ENCODE data around the gene WBP1L.
"Not testable (repeated sequence)": the region's sequence is repeated elsewhere in the genome, so short reads cannot be mapped to it uniquely, and the experiment has no call there.

Gene WBP1L

DNA sequence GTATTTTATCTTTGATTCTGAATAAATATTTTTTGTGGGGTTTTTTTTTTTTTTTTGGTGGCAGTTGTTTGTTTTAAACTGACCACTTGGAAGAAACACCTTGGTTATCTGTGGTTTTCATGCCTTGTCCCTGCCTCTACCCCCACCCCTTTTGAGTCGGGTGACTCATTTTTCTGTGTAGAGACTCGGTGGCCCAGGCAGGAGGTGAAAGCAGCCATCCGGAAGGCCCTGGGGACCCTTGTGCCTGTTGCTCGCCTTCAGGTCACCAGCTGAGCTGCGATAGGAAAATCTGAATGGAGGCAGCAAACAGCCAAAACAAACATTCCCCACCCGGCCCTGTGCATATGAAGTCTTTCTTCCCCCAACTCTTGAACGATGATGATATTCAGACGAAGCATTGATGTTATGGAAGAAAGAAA lies 70.7 kb downstream of the WBP1L start:
- no peak for DNase-seq

DNA sequence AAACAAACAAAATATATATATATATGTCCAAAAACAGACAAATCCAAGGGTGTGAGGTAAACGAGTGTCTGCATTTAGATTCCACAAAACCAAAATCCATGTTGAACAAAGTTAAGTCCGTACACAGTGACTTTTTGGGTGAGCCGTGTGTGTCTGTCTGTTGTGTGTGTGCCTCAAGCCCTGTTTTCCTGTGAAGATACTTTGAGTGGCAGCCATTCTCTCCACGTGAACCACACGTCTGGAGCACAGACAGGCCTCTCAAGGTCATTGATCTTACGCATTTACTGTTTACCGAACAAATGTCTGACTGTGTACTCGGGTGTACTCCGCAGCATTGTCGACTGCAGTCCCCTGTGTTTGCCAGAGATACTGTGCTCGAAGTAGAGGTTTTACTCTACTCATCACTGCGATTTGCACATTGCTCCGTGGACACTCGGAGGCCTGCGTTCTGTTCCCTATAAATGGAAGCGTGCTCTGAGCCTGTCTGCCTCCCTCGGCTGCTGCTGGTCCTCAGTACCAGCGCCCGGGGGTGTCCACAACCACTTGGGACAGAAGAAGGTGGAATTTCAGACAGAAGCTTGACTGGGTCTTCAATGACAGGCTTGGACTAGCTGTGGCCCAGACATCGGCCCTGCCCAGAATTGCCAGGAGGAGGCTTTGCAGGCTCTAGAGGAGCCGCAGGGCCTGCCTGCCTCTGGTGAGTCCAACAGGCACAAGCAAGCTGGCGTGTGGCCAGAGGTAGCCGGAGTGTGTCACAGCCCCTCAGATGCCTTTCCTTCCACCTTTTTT lies 71.3 kb downstream of the WBP1L start:
- DNase-seq = no peak

DNA sequence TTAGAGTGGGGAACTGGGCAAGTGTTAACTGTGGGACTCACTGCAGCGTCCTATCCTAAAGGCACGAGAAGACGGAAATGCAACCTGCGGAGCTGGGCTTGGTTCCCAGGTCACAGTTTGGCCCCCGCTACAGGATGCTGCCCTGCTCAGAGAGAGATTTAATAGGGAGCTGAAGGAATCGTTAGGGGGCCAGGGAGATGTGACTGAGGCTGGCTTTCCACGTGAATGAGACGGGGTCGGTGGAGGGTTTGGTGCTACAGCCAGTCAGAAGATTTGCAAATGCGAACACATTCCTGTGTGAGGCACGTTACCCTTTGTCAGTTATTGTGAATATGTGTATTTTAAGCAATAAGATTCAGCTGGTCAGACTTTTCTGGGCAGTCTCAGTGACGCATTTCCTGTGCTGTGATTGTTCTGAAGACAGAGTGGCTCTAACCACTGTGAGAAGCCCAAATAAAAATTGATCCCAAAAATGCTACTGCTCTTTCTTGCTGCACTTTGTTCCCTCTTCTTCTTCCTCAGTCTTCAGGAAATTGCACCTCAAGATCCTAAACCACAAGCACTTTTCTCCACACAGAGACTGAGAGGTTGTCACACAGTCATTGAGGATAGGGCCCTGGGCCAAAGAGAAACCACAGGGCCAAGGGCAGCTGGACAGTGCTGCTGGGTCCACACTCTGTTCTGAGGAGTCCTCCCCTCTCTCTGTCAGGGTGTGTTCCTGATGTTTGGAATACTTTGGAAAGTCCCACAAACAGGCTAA lies 72.2 kb downstream of the WBP1L start:
- DNase-seq = peak; percentile 5

DNA sequence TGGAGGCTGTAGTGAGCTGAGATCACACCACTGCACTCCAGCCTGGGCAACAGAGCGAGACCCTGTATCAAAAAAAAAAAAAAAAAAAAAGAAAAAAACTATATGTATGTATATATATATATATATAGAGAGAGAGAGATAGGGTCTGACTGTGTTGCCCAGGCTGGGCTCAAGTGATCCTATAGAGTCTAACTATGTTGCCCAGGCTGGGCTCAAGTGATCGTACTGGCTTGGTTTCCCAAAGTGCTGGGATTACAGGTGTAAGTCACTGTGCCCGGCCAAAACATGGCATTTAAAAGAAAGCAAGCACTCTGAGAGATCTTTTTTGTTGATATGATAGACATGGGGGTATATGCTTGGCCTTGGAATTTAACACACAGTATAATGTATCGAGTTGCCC lies 73.4 kb downstream of the WBP1L start:
- DNase-seq = no peak

DNA sequence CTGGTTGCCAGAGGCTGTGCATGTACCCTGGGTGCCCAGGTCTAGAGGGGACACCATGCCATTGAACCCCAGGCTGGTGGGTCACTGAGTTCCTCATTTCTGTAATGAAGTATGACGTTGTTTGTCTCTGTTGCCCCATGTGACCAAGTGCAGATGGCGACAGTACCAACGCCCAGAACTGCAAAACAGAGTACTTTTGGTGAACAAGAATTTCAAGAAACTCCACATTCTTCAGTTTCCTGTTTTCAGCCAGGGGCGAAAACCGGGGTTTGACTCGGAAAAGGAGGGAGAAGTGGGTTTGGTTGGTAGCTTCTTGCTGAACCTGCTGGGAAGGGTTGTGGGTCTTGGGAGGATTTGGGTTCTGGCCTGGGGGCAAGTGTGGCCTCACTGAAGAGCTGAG lies 75.3 kb downstream of the WBP1L start:
- peak; percentile 8 for DNase-seq

GRCh38 chr10:102820008-102820407 lies 76.3 kb downstream of the WBP1L start:
- DNase-seq = not testable (repeated sequence)

DNA sequence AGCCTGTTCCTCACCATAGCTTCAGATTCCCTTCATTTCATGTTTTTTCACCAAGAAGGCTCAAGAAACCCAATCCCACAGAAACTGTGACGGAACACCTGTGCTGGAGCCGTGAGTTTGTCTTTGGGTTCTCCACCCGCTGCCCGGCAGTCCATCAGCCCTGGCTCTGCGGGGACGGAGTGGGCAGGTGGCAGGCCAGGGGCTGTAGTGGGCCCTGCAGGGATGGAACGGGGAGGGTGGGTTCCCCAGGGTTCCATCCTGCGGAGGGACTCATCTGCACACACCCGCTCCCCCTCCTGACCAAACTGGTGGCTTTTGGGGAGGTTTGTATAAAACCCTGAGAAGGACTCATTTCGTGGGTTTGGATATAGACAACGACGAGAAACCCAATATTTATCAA lies 78.5 kb downstream of the WBP1L start:
- DNase-seq = no peak

DNA sequence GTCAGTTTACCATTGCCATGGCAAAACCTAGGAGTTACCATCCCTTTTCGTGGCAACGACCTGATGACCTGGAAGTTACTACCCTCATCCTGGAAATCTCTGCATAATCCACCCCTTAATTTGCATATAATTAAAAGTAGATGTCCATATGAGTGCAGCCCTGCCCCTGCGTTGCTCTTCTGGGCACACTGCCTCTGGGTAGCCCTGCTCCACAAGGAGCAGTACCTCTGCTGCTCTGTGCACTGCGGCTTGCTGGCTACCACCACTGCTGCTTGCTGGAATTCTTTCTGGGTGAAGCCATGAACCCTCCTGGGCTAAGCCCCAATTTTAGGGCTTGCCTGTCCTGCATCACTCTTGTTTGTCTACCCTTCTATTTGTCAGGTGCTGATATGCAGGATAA lies 80.9 kb downstream of the WBP1L start:
- DNase-seq = no peak

GRCh38 chr10:102826148-102826796 lies 82.5 kb downstream of the WBP1L start:
- no peak for DNase-seq

DNA sequence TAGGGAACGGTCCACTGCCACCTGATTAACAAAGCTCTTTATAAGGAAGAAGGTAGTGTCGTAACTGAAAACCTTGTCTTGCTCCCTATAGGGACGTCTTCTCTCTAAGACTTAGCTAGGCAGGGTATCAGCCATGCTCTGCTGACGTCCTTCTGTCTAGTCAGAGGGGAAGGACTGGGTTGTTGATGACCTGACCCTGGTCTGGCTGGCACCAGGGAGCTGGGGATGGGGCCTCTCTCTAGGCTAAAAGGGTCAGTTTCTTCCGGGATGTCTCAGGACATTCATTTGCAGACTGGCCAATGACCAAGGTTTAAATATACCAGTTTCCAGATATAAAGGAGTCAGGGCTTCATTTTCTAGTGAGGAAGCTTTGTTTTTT lies 83.8 kb downstream of the WBP1L start:
- no peak for DNase-seq

GRCh38 chr10:102831322-102832071 lies 87.7 kb downstream of the WBP1L start:
- no peak for DNase-seq

DNA sequence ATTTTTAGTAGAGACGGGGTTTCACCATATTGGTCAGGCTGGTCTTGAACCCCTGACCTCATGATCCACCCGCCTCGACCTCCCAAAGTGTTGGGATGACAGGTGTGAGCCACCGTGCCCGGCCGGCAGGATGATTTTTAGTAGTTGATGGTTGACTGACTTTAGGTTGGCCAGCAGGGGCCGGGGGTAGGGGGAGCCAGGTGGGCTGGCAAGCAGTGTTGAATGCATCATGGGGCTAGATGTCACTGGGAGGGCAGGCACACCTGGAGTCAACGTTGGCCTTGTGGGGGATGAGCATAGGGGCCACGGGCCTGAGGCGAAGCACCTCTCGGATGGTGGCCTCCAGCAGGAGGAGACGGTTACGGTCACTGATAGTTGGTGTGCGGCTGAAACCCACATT lies 88.5 kb downstream of the WBP1L start:
- no peak for DNase-seq

GRCh38 chr10:102832987-102833386 lies 89.2 kb downstream of the WBP1L start:
- DNase-seq = no peak

GRCh38 chr10:102834143-102834542 lies 90.4 kb downstream of the WBP1L start:
- no peak for DNase-seq

- DNase-seq = peak; percentile 65
These were observed 91.3 kb downstream of the WBP1L start for GRCh38 chr10:102835007-102835482.

- no peak for DNase-seq
These were observed 93.5 kb downstream of the WBP1L start, which contains the start of gene CYP17A1 for GRCh38 chr10:102837230-102837721. Gene CYP17A1, minus strand, starts transcription at chr10:102837413. Its CDS starts 52 bp downstream, at chr10:102837361.

DNA sequence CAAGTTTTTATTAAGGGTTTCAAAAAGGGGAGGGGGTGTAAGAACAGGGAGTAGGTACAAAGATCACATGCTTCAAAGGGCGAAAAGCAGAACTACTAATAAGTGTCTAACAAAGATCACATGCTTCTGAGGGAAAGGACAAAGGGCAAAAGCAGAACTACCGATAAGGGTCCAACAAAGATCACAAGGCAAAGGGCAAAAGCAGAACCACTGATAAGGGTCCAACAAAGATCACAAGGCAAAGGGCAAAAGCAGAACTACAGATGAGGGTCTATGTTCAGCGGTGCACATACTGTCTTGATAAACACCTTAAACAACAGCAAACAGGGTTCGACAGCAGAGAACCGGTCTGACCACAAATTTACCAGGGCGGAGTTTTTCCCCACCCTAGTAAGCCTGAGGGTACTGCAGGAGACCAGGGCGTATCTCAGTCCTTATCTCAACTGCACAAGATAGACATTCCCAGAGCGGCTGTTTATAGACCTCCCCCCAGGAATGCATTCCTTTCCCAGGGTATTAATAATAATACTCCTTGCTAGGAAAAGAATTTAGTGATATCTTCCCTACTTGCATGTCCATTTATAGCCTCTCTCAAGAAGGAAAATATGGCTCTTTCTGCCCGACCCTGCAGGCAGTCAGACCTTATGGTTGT lies 94.7 kb downstream of the WBP1L start:
- not testable (repeated sequence) for DNase-seq

GRCh38 chr10:102841827-102842345 lies 98.1 kb downstream of the WBP1L start:
- DNase-seq = no peak

GRCh38 chr10:102843139-102843538 lies 99.4 kb downstream of the WBP1L start:
- DNase-seq = not testable (repeated sequence)

DNA sequence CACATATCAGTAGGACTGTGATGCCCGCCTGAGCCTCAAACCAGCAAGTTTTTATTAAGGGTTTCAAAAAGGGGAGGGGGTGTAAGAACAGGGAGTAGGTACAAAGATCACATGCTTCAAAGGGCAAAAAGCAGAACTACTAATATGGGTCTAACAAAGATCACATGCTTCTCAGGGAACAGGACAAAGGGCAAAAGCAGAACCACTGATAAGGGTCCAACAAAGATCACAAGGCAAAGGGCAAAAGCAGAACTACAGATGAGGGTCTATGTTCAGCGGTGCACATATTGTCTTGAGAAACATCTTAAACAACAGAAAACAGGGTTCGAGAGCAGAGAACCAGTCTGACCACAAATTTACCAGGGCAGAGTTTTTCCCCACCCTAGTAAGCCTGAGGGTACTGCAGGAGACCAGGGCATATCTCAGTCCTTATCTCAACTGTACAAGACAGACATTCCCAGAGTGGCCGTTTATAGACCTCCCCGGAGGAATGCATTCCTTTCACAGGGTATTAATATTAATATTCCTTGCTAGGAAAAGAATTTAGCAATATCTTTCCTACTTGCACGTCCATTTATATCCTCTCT lies 100.5 kb downstream of the WBP1L start:
- DNase-seq = not testable (repeated sequence)

DNA sequence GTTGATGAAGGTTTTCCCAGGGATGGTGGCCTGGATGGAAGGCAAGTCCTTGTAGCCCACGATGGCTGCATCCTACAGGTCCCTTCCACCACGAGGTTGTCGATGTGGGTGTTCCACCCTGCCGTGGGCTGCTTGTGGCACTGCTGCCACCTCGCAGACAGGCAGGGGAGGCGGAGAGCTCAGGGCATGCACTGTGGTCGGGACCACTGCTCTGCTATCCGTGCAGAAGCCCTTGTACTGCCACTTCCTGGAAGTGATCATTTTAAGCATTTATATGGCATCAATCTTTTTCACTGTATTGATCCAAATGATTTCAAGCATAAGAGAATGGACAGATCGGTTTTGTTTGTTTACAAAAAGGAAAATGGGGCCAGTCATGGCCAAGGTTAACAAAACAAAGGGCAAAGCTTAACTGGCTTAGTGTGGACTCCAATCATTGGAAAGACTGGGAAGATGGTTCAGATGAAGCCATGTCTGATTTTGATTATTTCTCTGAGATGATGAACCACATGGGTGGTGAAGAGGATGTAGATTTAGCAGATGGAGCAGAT lies 101.7 kb downstream of the WBP1L start:
- DNase-seq = no peak

Measured in CD4-positive, alpha-beta T cell treated with Interleukin-4 for 4 hours (primary cell).